CD4-positive, CD25-positive, alpha-beta regulatory T cell (primary cell): Measurements from ENCODE around the gene COG1. TPM values are rescaled to one million over a fixed set of nuclear protein-coding genes. Genes with fewer than 3 reads are reported as not detected.

Experiments used
- ATAC-seq, 2 donors: fragments of 150-1000 bp; cut with Tn5 transposase; one replicate each; pipeline ENCODE4 v1.10.0; 2021; ENCODE audit warnings: low read depth in 2 of 2, moderate number of reproducible peaks in 2 of 2, moderate library complexity in 1 of 2
- DNase-seq, 3 donors: peaks; one replicate each; pipeline versions ENCODE4 v3.0.0 to v3.0.0-alpha.2; 2012 to 2022; ENCODE audit warnings: mixed read lengths in 1 of 3
- H3K27ac ChIP-seq: one replicate; pipeline ENCODE4 v1.7.0; 2013; ENCODE audit warnings: mild to moderate bottlenecking, low read length; ENCODE audit not compliant: insufficient read depth, poor library complexity, severe bottlenecking
- H3K27me3 ChIP-seq: one replicate; pipeline ENCODE4 v1.7.0; 2013; ENCODE audit warnings: low read length; ENCODE audit not compliant: control insufficient read depth, insufficient read depth
- H3K36me3 ChIP-seq: one replicate; pipeline ENCODE4 v1.7.0; 2013; ENCODE audit warnings: mild to moderate bottlenecking, low read length, moderate library complexity; ENCODE audit not compliant: control insufficient read depth, insufficient read depth
- H3K4me1 ChIP-seq: 2 replicates; pipeline ENCODE4 v1.7.0; 2013; ENCODE audit warnings: mild to moderate bottlenecking, low read length; ENCODE audit not compliant: insufficient read depth, control insufficient read depth, poor library complexity, severe bottlenecking
- H3K4me3 ChIP-seq: one replicate; pipeline ENCODE4 v1.7.0; 2013; ENCODE audit warnings: low read depth, mild to moderate bottlenecking, low read length, moderate library complexity
- H3K9me3 ChIP-seq, 2 experiments: 1 replicate in 1 of 2; 2 replicates in 1 of 2; pipeline ENCODE4 v1.7.0; 2013; ENCODE audit warnings: low read length in 2 of 2, mild to moderate bottlenecking in 1 of 2, moderate library complexity in 1 of 2; ENCODE audit not compliant: control insufficient read depth in 2 of 2
- H3K27ac Mint-ChIP-seq, 3 donors: one replicate each; pipeline ENCODE4 v1.8.0; 2020 to 2022; ENCODE audit warnings: mild to moderate bottlenecking in 3 of 3, mixed read lengths in 3 of 3, moderate library complexity in 2 of 3
- H3K27me3 Mint-ChIP-seq: one replicate; pipeline ENCODE4 v1.8.0; 2022; ENCODE audit warnings: mild to moderate bottlenecking, mixed read lengths
- H3K36me3 Mint-ChIP-seq: one replicate; pipeline ENCODE4 v1.8.0; 2020; ENCODE audit warnings: mixed read lengths
- H3K4me1 Mint-ChIP-seq, 4 donors: one replicate each; pipeline ENCODE4 v1.8.0; 2020 to 2022; ENCODE audit warnings: mixed read lengths in 4 of 4, mild to moderate bottlenecking in 1 of 4
- H3K4me3 Mint-ChIP-seq, 4 donors: one replicate each; pipeline ENCODE4 v1.8.0; 2020 to 2022; ENCODE audit warnings: mild to moderate bottlenecking in 4 of 4, mixed read lengths in 4 of 4, moderate library complexity in 3 of 4
- H3K9me3 Mint-ChIP-seq, 7 donors: one replicate each; pipeline ENCODE4 v1.8.0; 2020 to 2022; ENCODE audit warnings: mixed read lengths in 7 of 7, mild to moderate bottlenecking in 3 of 7, moderate library complexity in 2 of 7
- polyA plus RNA-seq, 4 donors: library from polyadenylated mRNA; unstranded; fragments of 300-500 nt; fragmentation: Illumina TruSeq; gene quantifications; one replicate each; pipeline ENCODE4 v1.2.3, GENCODE V29; 2021
- total RNA-seq: library from RNA; stranded (reverse); gene quantifications from one replicate; pipeline ENCODE4 v1.2.3, GENCODE V29; 2022

COG1 gene
- total and polyA plus RNA-seq, 5 donors from 2014 or later: 18.9 to 61.0 (median 21.2) TPM

GRCh38 chr17:73175962-73176565 lies 16.8 kb upstream of the COG1 start:
- Mint-ChIP-seq H3K9me3 (peaks cover 0 to 1% (median 0%) of the 10 kb centered on the region in 7 donors), H3K4me1 (peaks cover 2 to 15% (median 8%) of the 10 kb centered on the region in 4 donors), H3K27me3 (no peaks in the 10 kb centered on the region), H3K27ac (no peak overlapping the region), H3K36me3 (no peaks in the 10 kb centered on the region), H3K4me3 (no peak overlapping the region)
- no peak overlapping the region for H3K4me3 ChIP-seq
- no peak for ATAC-seq
- H3K27ac ChIP-seq: no peak overlapping the region
- no peaks in the 10 kb centered on the region for H3K36me3 ChIP-seq
- H3K9me3 ChIP-seq: no peaks in the 10 kb centered on the region
- H3K4me1 ChIP-seq: no peaks in the 10 kb centered on the region
- no peak for DNase-seq
- no peaks in the 10 kb centered on the region for H3K27me3 ChIP-seq

- no peak for ATAC-seq
- Histone ChIP-seq H3K9me3 (no peaks in the 10 kb centered on the region), H3K4me3 (no peak overlapping the region), H3K27me3 (no peaks in the 10 kb centered on the region), H3K4me1 (no peaks in the 10 kb centered on the region), H3K36me3 (no peaks in the 10 kb centered on the region), H3K27ac (no peak overlapping the region)
- no peaks in the 10 kb centered on the region for H3K36me3 Mint-ChIP-seq
- H3K27ac Mint-ChIP-seq: no peak overlapping the region
- no peak overlapping the region for H3K4me3 Mint-ChIP-seq
- no peak for DNase-seq
- no peaks in the 10 kb centered on the region for H3K4me1 Mint-ChIP-seq
- H3K27me3 Mint-ChIP-seq: no peaks in the 10 kb centered on the region
- H3K9me3 Mint-ChIP-seq: peaks cover 0 to 1% (median 0%) of the 10 kb centered on the region in 7 donors
These were observed 13.5 kb upstream of the COG1 start for GRCh38 chr17:73179387-73179786.

DNA sequence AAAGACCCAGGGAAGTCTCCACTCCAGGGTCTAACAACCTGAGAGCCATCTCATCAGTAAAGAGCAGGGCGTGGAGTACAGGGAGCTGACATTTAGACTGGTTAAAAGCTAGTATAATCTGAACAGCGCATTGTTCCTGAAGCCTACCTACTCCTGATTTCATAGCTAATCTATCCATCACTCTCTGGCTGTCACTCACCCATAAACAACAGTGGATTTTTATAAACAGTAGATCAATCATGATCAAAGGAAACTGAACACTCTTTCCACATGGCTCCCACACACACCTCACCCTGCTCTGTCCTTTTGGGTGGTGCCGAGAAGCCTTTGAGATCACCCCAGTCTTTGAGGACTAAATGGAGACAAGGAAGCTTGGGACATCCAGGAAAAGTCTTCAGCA lies 13.0 kb upstream of the COG1 start:
- Histone ChIP-seq H3K4me3 (no peak overlapping the region), H3K27me3 (no peaks in the 10 kb centered on the region), H3K4me1 (no peaks in the 10 kb centered on the region), H3K9me3 (no peaks in the 10 kb centered on the region), H3K36me3 (no peaks in the 10 kb centered on the region), H3K27ac (no peak overlapping the region)
- Mint-ChIP-seq H3K4me1 (peaks cover 0 to 2% (median 0%) of the 10 kb centered on the region in 4 donors), H3K4me3 (no peak overlapping the region), H3K27me3 (no peaks in the 10 kb centered on the region), H3K36me3 (no peaks in the 10 kb centered on the region), H3K9me3 (peaks cover 0 to 1% (median 0%) of the 10 kb centered on the region in 7 donors), H3K27ac (no peak overlapping the region)
- ATAC-seq: no peak
- no peak for DNase-seq

- H3K27me3 ChIP-seq: no peaks in the 10 kb centered on the region
- H3K27me3 Mint-ChIP-seq: no peaks in the 10 kb centered on the region
- ATAC-seq (no peak), DNase-seq (no peak)
- H3K27ac Mint-ChIP-seq: peak overlapping the region in 1 of 3 donors; percentile 21
- no peaks in the 10 kb centered on the region for H3K9me3 Mint-ChIP-seq
- H3K36me3 ChIP-seq: no peaks in the 10 kb centered on the region
- H3K27ac ChIP-seq: no peak overlapping the region
- no peak overlapping the region for H3K4me3 Mint-ChIP-seq
- peaks cover 0 to 2% (median under 1%) of the 10 kb centered on the region in 4 donors for H3K4me1 Mint-ChIP-seq
- no peaks in the 10 kb centered on the region for H3K4me1 ChIP-seq
- no peaks in the 10 kb centered on the region for H3K36me3 Mint-ChIP-seq
- H3K4me3 ChIP-seq: no peak overlapping the region
- no peaks in the 10 kb centered on the region for H3K9me3 ChIP-seq
These were observed 10.1 kb upstream of the COG1 start for GRCh38 chr17:73182616-73183310.

- ATAC-seq (no peak), DNase-seq (no peak)
- H3K4me1 ChIP-seq: no peaks in the 10 kb centered on the region
- no peaks in the 10 kb centered on the region for H3K27me3 ChIP-seq
- no peaks in the 10 kb centered on the region for H3K36me3 ChIP-seq
- no peak overlapping the region for H3K27ac ChIP-seq
- H3K9me3 ChIP-seq: no peaks in the 10 kb centered on the region
- H3K4me3 ChIP-seq: no peak overlapping the region
- Mint-ChIP-seq H3K4me3 (no peak overlapping the region), H3K36me3 (no peaks in the 10 kb centered on the region), H3K4me1 (peaks cover 0 to 4% (median 1%) of the 10 kb centered on the region in 4 donors), H3K9me3 (no peaks in the 10 kb centered on the region), H3K27me3 (no peaks in the 10 kb centered on the region), H3K27ac (peak overlapping the region in 1 of 3 donors; percentile 54)
These were observed 8.5 kb upstream of the COG1 start for GRCh38 chr17:73184136-73184993.

- Mint-ChIP-seq H3K27me3 (no peaks in the 10 kb centered on the region), H3K4me3 (no peak overlapping the region), H3K36me3 (no peaks in the 10 kb centered on the region), H3K27ac (no peak overlapping the region), H3K9me3 (no peaks in the 10 kb centered on the region), H3K4me1 (peaks cover 2 to 7% (median 5%) of the 10 kb centered on the region in 4 donors)
- Histone ChIP-seq H3K36me3 (no peaks in the 10 kb centered on the region), H3K27me3 (no peaks in the 10 kb centered on the region), H3K27ac (no peak overlapping the region), H3K4me3 (no peak overlapping the region), H3K9me3 (no peaks in the 10 kb centered on the region), H3K4me1 (peaks cover 4% of the 10 kb centered on the region)
- ATAC-seq (no peak), DNase-seq (no peak)
These were observed 6.4 kb upstream of the COG1 start for GRCh38 chr17:73186283-73187050.

- no peak overlapping the region for H3K4me3 Mint-ChIP-seq
- peaks cover 4 to 13% (median 9%) of the 10 kb centered on the region in 4 donors for H3K4me1 Mint-ChIP-seq
- Histone ChIP-seq H3K27ac (no peak overlapping the region), H3K4me1 (peaks cover 10% of the 10 kb centered on the region), H3K27me3 (no peaks in the 10 kb centered on the region), H3K9me3 (no peaks in the 10 kb centered on the region), H3K4me3 (no peak overlapping the region), H3K36me3 (no peaks in the 10 kb centered on the region)
- H3K27me3 Mint-ChIP-seq: no peaks in the 10 kb centered on the region
- no peak for ATAC-seq
- no peaks in the 10 kb centered on the region for H3K9me3 Mint-ChIP-seq
- H3K36me3 Mint-ChIP-seq: no peaks in the 10 kb centered on the region
- DNase-seq: no peak
- no peak overlapping the region for H3K27ac Mint-ChIP-seq
These were observed 5.6 kb upstream of the COG1 start for GRCh38 chr17:73187203-73187769.
